GM18873 (cell line): ENCODE results near the gene CCDC136.

Experiments used
- ATAC-seq: cut with Tn5 transposase; IDR thresholded peaks from one replicate; pipeline ENCODE4 v1.9.1; 2021; ENCODE audit warnings: mild to moderate bottlenecking, moderate library complexity, moderate number of reproducible peaks; ENCODE audit not compliant: unreplicated experiment, low FRiP score

Gene CCDC136

DNA sequence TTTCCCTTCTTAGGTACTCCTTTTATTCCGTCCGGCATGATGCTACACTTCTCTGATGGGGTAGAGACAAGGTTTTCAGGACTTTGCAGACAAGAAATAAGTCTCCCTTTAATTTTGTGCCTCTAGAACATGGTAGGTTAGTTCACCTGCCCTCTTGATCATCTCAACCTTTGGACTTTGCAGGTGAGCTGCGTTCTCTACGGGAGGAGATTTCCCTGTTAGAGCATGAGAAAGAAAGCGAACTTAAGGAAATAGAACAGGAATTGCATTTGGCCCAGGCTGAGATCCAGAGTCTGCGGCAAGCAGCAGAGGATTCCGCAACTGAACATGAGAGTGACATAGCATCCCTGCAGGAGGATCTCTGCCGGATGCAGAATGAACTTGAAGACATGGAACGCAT is 9.2 kb downstream of the CCDC136 start:
- no peak for ATAC-seq

DNA sequence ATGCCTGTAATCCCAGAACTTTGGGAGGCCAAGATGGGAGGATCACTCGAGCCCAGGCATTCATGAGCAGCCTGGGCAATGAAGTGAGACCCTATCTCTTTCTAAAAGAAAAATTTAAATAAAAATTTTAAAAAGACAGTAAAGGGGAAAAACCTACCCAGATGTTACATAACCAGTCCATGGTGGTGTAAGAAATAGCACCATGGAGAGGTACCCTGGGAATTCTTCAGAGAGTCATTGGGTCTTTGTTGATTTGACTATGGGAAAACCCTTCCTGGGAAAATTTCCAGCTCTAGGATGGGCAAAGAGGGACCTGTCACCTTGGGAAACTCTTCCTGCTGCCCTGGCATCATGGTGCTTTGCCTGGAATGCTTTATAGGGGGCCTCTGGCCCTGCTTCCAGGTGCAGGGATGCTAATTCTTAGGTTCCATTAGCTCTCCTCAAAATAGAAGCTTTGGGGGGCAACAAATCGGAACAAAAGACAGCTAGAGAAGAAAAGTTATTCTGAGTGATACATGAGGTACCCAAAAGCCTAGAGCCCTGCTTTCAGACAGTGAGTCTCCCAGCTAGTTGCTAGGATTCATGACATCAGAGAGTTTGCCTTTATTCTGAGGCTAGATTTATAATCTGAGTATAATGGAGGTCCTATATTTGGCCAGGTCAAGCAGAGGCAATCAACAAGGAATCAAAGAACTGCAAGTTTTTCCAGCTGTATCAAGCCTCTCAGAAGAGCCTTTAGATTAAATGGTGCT is 10.1 kb downstream of the CCDC136 start:
- ATAC-seq, result no peak

DNA sequence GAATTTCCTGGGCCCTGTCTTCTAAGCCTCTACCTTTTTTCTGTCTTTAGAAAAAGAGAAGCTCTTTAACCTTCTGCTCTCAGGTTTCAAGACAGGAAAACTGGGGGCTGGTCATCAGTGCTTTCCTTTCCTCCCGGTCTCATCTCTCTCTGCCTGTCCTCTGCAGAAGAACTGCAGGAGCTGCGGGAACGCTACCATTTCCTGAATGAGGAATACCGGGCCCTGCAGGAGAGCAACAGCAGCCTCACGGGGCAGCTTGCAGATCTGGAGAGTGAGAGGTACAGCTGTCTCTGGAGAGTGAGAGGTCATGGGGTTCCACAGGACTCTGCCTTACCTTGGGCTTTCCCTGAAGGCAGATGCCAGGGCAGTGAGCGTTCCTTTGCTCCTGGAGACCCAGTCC is 12.7 kb downstream of the CCDC136 start:
- ATAC-seq, result no peak

GRCh38 chr7:128805225-128805624 is 13.5 kb downstream of the CCDC136 start:
- no peak for ATAC-seq

DNA sequence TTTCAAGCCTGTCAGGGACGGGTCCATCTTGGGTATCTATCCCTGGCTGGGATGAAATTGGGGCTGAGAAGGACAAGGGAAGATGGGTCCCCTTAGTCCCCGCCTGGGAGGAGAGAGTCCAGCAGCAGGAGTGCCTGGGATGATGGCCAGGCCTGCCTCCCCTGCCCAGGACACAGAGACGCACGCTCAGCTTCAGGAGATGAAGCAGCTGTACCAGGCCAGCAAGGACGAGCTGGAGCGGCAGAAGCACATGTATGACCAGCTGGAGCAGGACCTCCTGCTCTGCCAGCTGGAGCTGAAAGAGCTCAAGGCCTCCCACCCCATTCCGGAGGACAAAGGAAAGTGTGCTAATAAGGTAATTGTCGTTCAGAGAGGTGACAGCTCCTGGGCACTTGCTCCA is 15.4 kb downstream of the CCDC136 start:
- no peak for ATAC-seq

DNA sequence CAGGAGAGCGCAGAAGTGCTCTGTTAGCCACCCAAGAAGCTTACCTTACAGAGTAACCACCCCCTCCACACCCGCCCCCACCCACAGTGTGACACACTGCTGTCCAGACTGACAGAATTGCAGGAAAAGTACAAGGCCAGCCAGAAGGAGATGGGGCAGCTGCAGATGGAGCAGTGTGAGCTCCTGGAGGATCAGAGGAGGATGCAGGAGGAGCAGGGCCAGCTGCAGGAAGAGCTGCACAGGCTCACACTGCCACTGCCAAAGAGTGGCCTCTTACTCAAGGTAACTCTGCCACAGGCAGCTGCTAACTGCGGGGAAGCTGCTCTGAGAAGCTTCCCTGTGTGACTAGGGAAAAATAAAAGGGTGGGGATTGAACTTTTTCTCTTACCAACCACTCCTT is 17.6 kb downstream of the CCDC136 start:
- no peak for ATAC-seq

DNA sequence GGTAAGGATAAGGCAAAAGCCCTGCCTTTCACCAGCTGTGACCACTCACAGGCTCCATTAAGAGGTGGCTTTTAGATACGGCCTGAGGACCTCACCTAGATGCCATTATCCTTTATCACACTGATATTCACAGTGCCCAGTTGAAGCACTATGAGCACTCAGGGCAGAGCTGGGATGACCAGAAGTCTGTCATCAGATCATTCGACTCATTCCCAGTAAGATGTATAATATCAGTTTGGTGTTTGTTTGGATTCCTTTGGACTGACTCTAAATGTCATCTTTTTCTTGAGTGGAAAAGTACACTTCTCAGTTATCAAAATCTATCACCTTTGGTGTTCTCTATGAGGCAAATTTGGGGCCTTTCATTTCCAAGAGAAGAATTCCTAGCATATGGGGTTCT is 18.7 kb downstream of the CCDC136 start:
- ATAC-seq, result no peak

GRCh38 chr7:128810997-128811396 is 19.2 kb downstream of the CCDC136 start:
- no peak for ATAC-seq

DNA sequence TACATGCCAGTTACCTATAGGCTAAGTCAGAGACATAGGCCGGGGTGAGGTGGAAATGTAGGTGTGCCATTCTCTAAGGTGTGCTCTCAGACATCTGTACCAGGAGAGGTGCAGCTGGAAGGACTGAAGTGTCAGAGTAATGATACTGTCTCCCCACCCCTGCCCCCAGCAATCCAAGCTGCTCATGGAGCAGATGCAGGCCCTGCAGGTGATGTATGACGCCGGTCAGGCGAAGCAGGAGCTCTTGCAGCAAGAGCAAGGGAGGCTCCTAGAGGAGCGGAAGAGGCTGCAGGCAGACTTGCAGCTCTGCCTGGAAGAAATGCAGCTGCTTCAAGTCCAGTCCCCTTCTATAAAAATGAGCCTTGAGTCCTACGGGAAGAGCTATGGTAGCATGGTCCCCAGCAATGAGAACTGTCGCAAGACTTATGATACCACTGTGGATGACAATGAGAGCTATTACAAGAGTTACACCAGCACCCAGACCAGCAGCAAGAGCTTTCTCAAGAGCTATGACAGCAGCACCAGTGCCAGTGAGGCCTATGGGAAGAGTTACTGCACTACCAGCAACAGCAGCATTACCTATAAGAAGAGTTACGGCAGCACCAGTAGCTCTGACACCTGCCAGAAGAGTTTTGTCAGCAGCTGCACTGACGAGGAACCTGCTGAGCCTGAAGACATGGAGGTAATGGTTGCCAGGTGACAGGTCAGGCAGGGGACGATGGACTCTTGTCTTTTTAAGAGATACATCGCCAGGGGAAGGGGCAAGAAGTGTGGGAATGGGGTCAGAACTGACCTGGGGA is 20.1 kb downstream of the CCDC136 start:
- no peak for ATAC-seq

DNA sequence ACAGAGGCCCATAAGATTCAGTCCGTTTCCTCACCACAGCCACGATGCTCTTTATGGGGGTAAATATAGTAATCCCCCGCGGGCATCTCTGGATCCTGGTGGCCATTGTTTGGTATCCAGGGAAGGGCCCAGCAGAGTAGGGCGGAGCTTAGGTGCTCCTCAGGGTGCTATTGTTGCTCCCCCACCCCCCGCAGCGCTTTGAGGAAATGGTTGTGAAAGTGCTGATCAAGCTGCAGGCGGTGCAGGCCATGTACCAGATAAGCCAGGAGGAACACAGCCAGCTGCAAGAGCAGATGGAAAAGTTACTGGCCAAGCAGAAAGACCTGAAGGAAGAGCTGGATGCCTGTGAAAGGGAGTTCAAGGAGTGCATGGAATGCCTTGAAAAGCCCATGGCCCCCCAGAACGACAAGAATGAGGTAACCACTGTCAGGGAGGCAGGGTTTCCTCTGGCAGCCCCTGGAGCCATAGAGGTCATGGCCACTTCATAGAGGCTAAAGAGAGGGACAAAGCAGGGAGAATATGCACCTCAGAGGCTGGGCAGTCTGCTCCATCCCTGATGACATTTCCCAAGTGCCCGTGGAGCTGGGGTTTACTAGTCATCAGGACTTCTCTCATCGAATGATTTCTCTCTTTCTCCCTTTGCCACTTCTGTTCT is 20.9 kb downstream of the CCDC136 start:
- no peak for ATAC-seq

GRCh38 chr7:128814499-128814898 is 22.7 kb downstream of the CCDC136 start:
- no peak for ATAC-seq

DNA sequence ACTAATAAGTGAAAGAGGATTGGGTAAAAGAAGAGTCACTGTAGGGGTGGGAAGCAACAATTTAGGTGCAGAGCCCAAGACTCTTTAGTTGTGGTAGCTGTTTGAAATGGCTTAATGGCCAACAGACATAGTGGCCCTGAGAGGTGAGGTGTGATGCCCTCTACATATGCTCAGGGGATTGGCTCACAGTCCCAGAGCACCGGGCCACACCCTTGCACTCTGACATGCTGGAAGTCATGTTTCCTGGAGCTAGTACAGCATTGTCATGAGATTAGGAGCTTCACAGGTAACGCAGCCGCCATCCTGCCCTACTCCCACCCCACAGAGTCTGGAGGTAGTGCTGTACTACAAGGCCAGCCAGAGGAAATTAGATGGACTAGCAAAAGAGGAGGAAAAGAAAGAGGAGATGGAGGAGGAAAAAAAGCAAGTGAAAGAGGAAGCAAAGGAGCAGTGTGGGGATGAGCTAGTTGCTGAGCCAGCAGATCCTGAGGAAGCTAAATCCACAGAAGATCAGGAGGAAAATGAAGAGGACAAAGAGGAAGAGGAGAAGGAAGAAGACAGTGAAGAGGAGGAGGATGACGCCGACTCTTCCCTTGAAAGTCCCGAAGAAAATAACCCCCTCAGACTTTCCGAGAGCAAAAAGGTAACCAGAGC is 23.6 kb downstream of the CCDC136 start:
- ATAC-seq, result no peak

DNA sequence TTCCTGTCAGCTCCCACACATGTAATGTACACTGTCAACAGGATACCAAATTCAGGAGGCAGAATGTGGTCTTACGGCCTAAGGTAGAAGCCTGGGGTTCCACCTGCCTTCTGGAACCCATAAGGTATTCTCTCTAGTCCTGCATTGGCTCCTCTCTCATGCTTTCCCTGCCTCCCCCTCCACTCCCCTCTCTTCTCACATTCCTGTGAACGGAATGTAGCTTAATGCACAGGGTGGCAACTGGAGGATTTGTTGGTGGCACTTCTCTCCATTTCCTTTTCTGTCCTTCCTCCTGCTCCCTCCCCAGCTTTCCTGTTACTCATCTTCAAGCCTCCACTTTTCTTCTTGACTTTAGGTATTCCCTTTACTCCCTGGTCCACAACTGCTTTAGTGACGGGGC is 26.9 kb downstream of the CCDC136 start:
- ATAC-seq, result no peak

DNA sequence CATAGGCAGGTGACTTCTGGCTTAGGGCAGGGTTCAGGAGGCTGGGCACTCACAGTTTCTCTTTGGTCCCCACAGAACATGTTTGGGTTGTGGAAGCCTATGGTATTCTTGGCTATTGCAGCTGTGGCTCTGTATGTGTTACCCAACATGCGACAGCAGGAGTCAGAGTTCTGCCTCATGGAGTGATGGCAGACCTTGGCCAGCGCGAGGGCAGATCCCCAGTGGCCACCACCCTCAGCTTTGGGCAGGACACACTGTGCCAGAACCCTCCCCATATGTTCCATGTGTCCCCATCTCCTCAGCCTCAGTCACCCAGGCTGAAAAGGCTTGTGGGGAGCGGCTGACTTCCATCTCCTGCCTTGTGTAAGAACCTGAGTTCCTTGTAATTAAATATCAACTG is 30.0 kb downstream of the CCDC136 start:
- no peak for ATAC-seq

DNA sequence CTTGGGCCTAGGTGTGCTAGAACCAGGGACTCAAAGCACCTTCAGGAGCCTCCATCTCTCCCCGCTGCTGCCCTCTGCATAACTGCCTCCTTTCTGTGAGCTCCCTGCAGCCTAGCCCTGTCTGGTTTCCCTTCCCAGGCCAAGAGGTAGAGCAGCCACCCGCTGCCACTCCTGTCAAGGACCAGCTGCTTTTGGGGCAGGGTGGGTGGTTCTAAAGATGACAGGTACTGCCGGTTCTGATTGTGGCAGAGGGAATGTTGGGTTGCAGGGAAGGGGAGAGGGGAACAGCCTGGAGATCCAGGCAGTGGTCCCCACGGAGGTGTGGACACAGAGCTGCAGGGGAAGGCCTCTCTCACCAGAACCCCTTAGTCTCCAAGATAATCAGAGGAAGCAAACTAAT is 34.7 kb downstream of the CCDC136 start:
- ATAC-seq, result no peak

DNA sequence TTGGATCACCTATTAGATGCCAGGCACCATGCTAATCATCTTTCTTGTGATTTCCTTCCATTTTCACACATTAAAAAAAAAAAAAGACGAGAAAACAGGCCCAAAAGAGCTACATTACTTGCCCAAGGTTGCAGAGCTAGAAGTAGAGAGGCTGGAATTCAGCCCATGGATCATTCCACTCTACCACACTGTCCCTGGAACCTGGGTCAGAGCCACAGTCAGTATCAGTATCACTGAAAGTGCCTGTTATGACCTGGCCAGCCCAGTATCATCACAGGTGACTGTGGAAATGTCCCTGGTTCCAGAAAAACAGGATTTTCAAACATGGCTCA is 35.1 kb downstream of the CCDC136 start:
- no peak for ATAC-seq

GRCh38 chr7:128827248-128827958 is 35.6 kb downstream of the CCDC136 start:
- no peak for ATAC-seq

GRCh38 chr7:128827971-128828711 is 36.4 kb downstream of the CCDC136 start:
- no peak for ATAC-seq

DNA sequence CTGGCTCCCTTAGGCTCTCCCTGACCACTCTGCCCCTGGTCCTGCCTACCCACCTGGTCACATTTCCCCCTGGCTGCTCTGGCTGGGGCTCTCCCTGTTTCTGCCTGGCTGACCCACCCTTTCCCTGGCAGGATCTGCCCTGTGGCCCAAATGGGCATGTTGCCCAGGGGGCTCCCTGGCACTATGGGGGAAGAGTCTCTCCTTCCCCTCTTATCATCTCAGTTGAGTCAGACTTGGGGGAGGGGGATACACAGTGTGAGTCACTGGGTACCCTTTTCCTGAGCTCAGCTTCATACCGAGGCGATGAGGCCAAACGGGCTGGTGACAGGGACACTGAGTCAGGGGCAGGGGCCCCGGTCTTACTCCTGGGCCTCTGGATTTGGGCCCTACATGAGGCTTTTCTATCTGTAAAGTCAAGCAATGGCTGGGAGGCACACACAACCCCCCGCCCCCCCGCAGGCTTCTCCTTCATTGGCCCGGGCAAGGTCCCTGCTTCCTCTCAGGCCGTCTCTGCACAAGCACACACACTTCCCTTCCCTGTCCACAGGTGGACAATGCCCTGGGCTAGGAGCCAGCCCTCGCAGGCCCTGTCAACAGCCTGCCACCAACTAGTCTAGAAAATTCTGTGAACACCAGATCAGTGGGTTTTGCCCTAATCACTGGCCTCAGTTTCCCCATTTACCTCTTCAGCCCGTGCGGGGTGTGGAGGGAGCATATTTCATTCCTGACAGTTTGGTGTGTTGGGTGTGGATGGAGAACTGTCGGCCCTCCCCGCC is 37.8 kb downstream of the CCDC136 start:
- no peak for ATAC-seq
